NCI-H2196 (cell line): Measurements from ENCODE around the gene ZHX3.
"Not testable (repeated sequence)": the region's sequence is repeated elsewhere in the genome, so short reads cannot be mapped to it uniquely, and the experiment has no call there.

Experiments used
- DNase-seq: peaks from one replicate; lab custom pipeline; 2025; ENCODE audit not compliant: unreplicated experiment; lab: John Stamatoyannopoulos, UW

ZHX3 gene

GRCh38 chr20:41334036-41334435 lies 16.5 kb upstream of the ZHX3 start:
- DNase-seq = no peak

- DNase-seq = no peak
Observed at GRCh38 chr20:41331731-41332130, 14.2 kb upstream of the ZHX3 start.

GRCh38 chr20:41330941-41331340 lies 13.4 kb upstream of the ZHX3 start:
- no peak for DNase-seq

GRCh38 chr20:41330343-41330720 lies 12.8 kb upstream of the ZHX3 start:
- DNase-seq = no peak

GRCh38 chr20:41329435-41330342 lies 12.2 kb upstream of the ZHX3 start:
- DNase-seq = no peak

GRCh38 chr20:41327178-41327577 lies 9.6 kb upstream of the ZHX3 start:
- DNase-seq = no peak

GRCh38 chr20:41320976-41321375 lies 3.4 kb upstream of the ZHX3 start:
- no peak for DNase-seq

GRCh38 chr20:41320441-41320840 lies 2.9 kb upstream of the ZHX3 start:
- DNase-seq = no peak

GRCh38 chr20:41318271-41318649 lies 729 bp upstream of the ZHX3 start:
- no peak for DNase-seq

- DNase-seq = peak; percentile 35
Observed at GRCh38 chr20:41316602-41317545, 657 bp downstream of the ZHX3 start.

- DNase-seq = no peak
Observed at GRCh38 chr20:41316051-41316450, 1.5 kb downstream of the ZHX3 start.

- DNase-seq = no peak
Observed at GRCh38 chr20:41314386-41314785, 3.1 kb downstream of the ZHX3 start.

- DNase-seq = not testable (repeated sequence)
Observed at GRCh38 chr20:41312009-41312408, 5.5 kb downstream of the ZHX3 start.

GRCh38 chr20:41309817-41310216 lies 7.7 kb downstream of the ZHX3 start:
- DNase-seq = no peak

- no peak for DNase-seq
Observed at GRCh38 chr20:41308726-41309413, 8.7 kb downstream of the ZHX3 start.

GRCh38 chr20:41308290-41308711 lies 9.2 kb downstream of the ZHX3 start:
- DNase-seq = no peak

- DNase-seq = no peak
Observed at GRCh38 chr20:41307021-41307420, 10.5 kb downstream of the ZHX3 start.

- DNase-seq = no peak
Observed at GRCh38 chr20:41306061-41306727, 11.3 kb downstream of the ZHX3 start.

- DNase-seq = no peak
Observed at GRCh38 chr20:41304424-41305079, 13.0 kb downstream of the ZHX3 start.

- DNase-seq = no peak
Observed at GRCh38 chr20:41304002-41304401, 13.5 kb downstream of the ZHX3 start.
